ENCODE data around the gene SPECC1.

The SPECC1 gene

GRCh38 chr17:20279631-20280030 is 270.5 kb downstream of the SPECC1 start:
- ATAC-seq (replicated peaks): no peak
- Mint-ChIP-seq H3K27me3 (no peaks in the 10 kb centered on the region), H3K9me3 (no peaks in the 10 kb centered on the region), H3K36me3 (ENCODE audit: insufficient read depth) (peaks cover 6% of the 10 kb centered on the region), H3K27ac (no peak overlapping the region), H3K4me3 (no peak overlapping the region), H3K4me1 (ENCODE audit: low read depth in 2 of 2) (peaks cover 0 to 8% of the 10 kb centered on the region in 2 donors)
- DNase-seq: no peak

DNA sequence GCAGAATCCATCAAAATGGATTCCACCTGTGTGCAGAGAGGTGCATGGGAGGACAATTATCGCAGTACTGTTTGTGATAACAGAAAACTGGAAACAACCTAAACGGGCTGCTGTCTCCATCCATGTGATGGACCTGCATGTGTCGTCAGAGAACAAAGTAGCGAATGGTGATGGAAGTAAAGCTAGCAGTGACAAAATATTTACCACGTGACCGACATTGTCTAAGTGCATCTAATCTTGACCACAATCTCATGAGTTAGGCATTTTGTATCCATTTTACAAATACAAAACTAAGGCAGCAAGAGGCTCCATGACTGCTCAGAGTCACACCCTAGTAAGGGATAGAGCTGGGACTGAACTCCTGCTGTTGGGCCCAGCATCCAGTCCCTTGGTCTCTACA is 270.9 kb downstream of the SPECC1 start:
- H3K4me1 Mint-ChIP-seq (ENCODE audit: low read depth in 2 of 2): peaks cover 0 to 8% of the 10 kb centered on the region in 2 donors
- DNase-seq (no peak), ATAC-seq (replicated peaks) (no peak)
- peaks cover 6% of the 10 kb centered on the region for H3K36me3 Mint-ChIP-seq (ENCODE audit: insufficient read depth)
- no peaks in the 10 kb centered on the region for H3K9me3 Mint-ChIP-seq
- no peaks in the 10 kb centered on the region for H3K27me3 Mint-ChIP-seq
- H3K27ac Mint-ChIP-seq: no peak overlapping the region
- no peak overlapping the region for H3K4me3 Mint-ChIP-seq

- no peak overlapping the region for H3K4me3 Mint-ChIP-seq
- H3K36me3 Mint-ChIP-seq (ENCODE audit: insufficient read depth): peaks cover 6% of the 10 kb centered on the region
- DNase-seq (no peak), ATAC-seq (replicated peaks) (no peak)
- no peaks in the 10 kb centered on the region for H3K9me3 Mint-ChIP-seq
- no peaks in the 10 kb centered on the region for H3K27me3 Mint-ChIP-seq
- H3K27ac Mint-ChIP-seq: no peak overlapping the region
- H3K4me1 Mint-ChIP-seq (ENCODE audit: low read depth in 2 of 2): peaks cover 0 to 8% of the 10 kb centered on the region in 2 donors
Observed at GRCh38 chr17:20280851-20281250, 271.7 kb downstream of the SPECC1 start.

DNA sequence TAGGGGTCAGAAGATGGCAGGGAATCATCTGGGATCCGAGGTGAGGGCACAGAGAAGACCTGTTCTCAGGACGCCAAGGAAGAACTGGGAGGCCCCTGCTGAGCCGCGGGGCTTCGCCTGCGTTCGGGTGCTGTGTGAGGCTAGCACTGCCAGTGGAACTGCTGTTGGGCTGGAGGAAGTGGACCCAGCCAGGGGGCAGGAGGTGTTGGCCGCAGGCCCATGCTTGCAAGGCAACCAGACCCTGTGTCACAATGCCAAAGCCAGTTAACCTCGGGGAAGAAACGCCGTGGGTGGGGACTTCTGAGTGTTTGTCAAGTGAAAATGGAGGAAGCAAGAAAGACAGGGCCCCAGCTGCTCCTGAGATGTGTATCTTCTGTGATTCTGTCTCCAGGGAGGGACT is 272.7 kb downstream of the SPECC1 start:
- no peak overlapping the region for H3K27ac Mint-ChIP-seq
- H3K4me3 Mint-ChIP-seq: no peak overlapping the region
- DNase-seq: no peak
- no peaks in the 10 kb centered on the region for H3K27me3 Mint-ChIP-seq
- H3K36me3 Mint-ChIP-seq (ENCODE audit: insufficient read depth): peaks cover 6% of the 10 kb centered on the region
- H3K4me1 Mint-ChIP-seq (ENCODE audit: low read depth in 2 of 2): peaks cover 0 to 3% of the 10 kb centered on the region in 2 donors
- ATAC-seq (replicated peaks): no peak
- no peaks in the 10 kb centered on the region for H3K9me3 Mint-ChIP-seq

DNA sequence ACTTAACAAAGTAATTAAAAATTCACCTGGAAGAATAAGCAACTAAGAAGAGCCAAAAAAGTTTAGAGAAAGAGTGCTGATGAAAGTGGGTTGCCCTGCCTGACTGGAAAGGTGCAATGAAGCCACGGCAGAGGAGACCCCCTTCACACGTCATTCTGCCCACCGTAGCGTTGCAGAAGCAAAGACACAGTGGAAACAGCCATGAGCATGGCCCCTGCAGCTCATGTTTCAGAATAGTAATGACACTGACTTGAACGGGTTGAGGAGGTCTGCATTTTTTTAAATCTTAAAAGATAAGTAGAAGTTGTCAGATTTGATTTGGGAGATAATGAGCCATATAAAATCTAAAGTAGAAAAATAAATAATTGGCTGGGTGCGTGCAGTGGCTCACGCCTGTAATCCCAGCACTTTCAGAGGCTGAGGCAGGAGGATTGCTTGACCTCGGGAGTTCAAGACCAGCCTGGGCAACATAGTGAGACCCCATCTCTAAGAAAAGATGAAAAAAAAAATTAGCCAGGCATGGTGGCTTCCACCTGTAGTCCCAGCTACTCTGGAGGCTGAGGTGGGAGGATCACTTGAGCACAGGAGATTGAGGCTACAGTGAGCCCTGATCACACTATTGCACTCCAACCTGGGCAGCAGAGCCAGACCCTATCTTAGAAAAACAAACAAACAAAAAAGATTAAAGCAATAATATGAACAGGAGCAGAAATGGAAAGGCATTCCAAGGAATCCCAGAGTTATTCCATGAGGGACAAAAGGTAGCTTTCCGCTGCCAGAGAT is 273.6 kb downstream of the SPECC1 start:
- Mint-ChIP-seq H3K36me3 (ENCODE audit: insufficient read depth) (peaks cover 6% of the 10 kb centered on the region), H3K9me3 (no peaks in the 10 kb centered on the region), H3K27me3 (no peaks in the 10 kb centered on the region), H3K4me1 (ENCODE audit: low read depth in 2 of 2) (peaks cover 0 to 3% of the 10 kb centered on the region in 2 donors), H3K4me3 (no peak overlapping the region), H3K27ac (no peak overlapping the region)
- DNase-seq (no peak), ATAC-seq (replicated peaks) (no peak)

GRCh38 chr17:20284022-20284421 is 274.9 kb downstream of the SPECC1 start:
- H3K9me3 Mint-ChIP-seq: no peaks in the 10 kb centered on the region
- DNase-seq: no peak
- H3K27me3 Mint-ChIP-seq: no peaks in the 10 kb centered on the region
- no peak overlapping the region for H3K27ac Mint-ChIP-seq
- ATAC-seq (replicated peaks): no peak
- H3K36me3 Mint-ChIP-seq (ENCODE audit: insufficient read depth): peaks cover 6% of the 10 kb centered on the region
- H3K4me1 Mint-ChIP-seq (ENCODE audit: low read depth in 2 of 2): peaks cover 0 to 3% of the 10 kb centered on the region in 2 donors
- no peak overlapping the region for H3K4me3 Mint-ChIP-seq

DNA sequence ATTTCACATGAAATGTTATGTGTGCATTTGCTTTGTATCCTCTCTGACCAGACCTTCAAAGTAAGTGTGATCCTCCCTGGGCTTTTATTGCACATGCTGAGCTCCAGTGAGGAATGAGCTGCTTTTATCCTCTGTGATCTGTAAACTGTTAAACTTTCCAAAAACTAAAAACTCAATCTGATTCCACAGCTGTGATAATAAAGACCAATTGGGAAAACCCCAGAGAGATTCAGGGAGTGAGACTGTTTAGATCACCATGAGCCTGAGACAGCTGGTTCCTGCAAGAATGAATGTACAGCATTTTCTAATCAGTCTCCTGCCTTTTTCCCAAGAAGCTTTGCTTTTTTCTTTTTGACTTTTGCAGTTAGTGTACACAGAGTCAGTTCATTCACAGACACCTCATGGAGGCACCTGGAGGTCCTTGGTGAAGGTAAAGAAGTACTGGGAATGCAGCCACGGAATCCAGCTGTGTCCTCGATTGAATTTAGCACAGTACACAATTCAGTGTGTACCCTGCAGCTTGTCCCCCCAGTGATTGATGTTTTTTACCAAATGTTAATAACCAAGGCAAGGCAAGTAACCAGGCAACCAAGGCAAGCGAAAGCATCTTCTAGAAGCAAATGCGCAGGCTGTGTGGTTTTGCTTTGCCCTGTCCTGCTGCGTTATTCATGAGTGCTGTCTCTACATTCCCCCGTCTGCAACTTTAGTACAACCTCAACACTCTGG is 275.6 kb downstream of the SPECC1 start:
- ATAC-seq (replicated peaks) (no peak), DNase-seq (no peak)
- H3K4me3 Mint-ChIP-seq: no peak overlapping the region
- peaks cover 0 to under 1% of the 10 kb centered on the region in 2 donors for H3K4me1 Mint-ChIP-seq (ENCODE audit: low read depth in 2 of 2)
- no peak overlapping the region for H3K27ac Mint-ChIP-seq
- peaks cover 6% of the 10 kb centered on the region for H3K36me3 Mint-ChIP-seq (ENCODE audit: insufficient read depth)
- H3K9me3 Mint-ChIP-seq: no peaks in the 10 kb centered on the region
- no peaks in the 10 kb centered on the region for H3K27me3 Mint-ChIP-seq

DNA sequence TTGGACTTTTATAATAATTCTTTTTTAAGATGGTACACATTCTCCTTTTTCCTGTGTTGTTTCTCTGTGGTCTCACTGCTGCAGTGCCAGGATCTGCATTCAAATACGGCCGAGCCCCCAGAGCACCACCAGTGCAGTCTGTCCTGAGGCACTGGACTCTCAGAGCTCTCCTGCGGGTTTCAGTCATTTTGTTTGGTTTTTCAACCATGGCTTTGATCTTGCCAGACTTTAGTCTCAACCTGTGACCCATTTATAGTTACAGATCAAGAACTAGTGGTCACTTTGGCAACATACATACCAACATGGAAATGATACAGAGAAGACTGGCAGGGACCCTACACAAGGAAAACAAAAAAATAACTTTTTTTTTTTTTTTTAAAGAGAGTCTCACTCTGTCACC is 280.8 kb downstream of the SPECC1 start:
- Mint-ChIP-seq H3K27ac (no peak overlapping the region), H3K9me3 (no peaks in the 10 kb centered on the region), H3K36me3 (ENCODE audit: insufficient read depth) (no peaks in the 10 kb centered on the region), H3K4me1 (ENCODE audit: low read depth in 2 of 2) (no peaks in the 10 kb centered on the region), H3K27me3 (no peaks in the 10 kb centered on the region), H3K4me3 (no peak overlapping the region)
- DNase-seq (no peak), ATAC-seq (replicated peaks) (no peak)

GRCh38 chr17:20291853-20292252 is 282.7 kb downstream of the SPECC1 start:
- ATAC-seq (replicated peaks): no peak
- Mint-ChIP-seq H3K9me3 (no peaks in the 10 kb centered on the region), H3K27me3 (no peaks in the 10 kb centered on the region), H3K36me3 (ENCODE audit: insufficient read depth) (no peaks in the 10 kb centered on the region), H3K4me3 (no peak overlapping the region), H3K4me1 (ENCODE audit: low read depth in 2 of 2) (no peaks in the 10 kb centered on the region), H3K27ac (no peak overlapping the region)
- no peak for DNase-seq

DNA sequence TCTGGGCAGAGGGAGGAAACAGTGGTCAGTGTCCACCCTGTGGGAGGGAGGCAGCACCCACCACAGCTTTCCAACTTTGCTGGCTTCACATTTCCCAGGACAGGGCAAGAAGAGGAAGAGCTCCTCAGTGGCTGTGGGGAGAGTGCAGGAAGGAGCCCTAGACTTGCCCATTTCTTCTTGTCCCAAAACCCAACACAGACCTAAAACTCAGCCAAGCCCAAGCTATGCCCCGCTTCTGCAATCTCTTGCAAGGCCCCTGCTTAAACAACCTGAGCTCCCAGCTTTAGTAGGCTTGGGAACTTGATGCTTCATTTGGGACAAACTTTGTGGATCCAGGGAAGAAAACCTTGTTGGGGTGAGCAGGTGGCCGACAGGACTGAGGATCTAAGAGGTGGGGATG is 284.3 kb downstream of the SPECC1 start:
- Mint-ChIP-seq H3K4me3 (no peak overlapping the region), H3K9me3 (no peaks in the 10 kb centered on the region)
- no peak for ATAC-seq (replicated peaks)

DNA sequence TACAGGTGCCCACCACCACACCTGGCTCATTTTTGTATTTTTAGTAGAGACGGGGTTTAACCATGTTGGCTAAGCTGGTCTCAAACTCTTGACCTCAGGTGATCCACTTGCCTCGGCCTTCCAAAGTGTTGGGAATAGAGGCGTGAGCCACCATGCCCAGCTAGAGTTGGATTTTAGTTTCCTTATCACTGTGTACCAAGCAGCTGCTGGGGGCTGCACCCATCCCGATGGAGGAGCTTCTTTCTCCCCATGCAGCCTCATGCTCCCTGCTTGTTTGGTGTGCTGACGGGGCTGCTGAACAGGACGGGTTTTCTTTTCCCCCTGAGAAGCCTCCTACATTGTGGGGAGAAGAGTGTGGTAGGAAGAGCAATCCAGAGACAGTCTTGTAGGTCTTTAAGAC is 285.0 kb downstream of the SPECC1 start:
- Mint-ChIP-seq H3K4me1 (ENCODE audit: low read depth in 2 of 2) (no peaks in the 10 kb centered on the region), H3K27ac (no peak overlapping the region), H3K36me3 (ENCODE audit: insufficient read depth) (no peaks in the 10 kb centered on the region), H3K9me3 (no peaks in the 10 kb centered on the region), H3K4me3 (no peak overlapping the region), H3K27me3 (no peaks in the 10 kb centered on the region)
- ATAC-seq (replicated peaks): no peak
- no peak for DNase-seq

More for the DNA sequence above, 284.3 kb downstream of the SPECC1 start:
- no peak for DNase-seq
- no peaks in the 10 kb centered on the region for H3K27me3 Mint-ChIP-seq
- no peaks in the 10 kb centered on the region for H3K36me3 Mint-ChIP-seq (ENCODE audit: insufficient read depth)
- H3K4me1 Mint-ChIP-seq (ENCODE audit: low read depth in 2 of 2): no peaks in the 10 kb centered on the region
- no peak overlapping the region for H3K27ac Mint-ChIP-seq

- Mint-ChIP-seq H3K27ac (no peak overlapping the region), H3K4me3 (no peak overlapping the region), H3K9me3 (no peaks in the 10 kb centered on the region), H3K27me3 (peaks cover 0 to 5% of the 10 kb centered on the region in 2 donors), H3K36me3 (ENCODE audit: insufficient read depth) (peaks cover 3% of the 10 kb centered on the region), H3K4me1 (ENCODE audit: low read depth in 2 of 2) (no peaks in the 10 kb centered on the region)
- ATAC-seq (replicated peaks): no peak
- no peak for DNase-seq
Observed at GRCh38 chr17:20299013-20299412, 289.9 kb downstream of the SPECC1 start.

DNA sequence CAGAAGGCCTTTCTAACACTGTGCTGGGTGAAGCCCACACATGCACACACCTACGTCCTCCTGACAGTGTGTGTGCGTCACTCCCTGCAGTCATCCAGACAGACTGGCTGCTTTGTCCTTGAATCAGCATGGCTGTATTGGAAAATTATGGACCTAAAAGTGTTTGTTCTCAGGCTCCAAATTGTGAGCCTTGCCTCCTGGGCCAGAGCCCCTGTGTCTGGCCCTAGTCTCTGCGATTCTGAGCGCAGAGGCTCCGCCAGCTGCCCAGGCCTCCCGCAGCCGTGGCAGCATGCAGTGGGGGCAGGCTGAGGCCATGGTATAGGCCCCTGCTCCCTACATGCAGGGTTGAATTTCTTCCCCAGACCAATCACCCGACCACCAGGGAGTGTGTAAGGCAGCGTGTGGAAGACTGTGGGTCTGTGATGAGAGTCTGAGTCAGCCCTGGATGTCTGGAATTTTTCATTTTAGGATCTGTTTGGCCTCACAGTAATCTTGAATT is 291.3 kb downstream of the SPECC1 start:
- peak overlapping the region in 1 of 2 donors; percentile 73 for H3K27ac Mint-ChIP-seq
- H3K27me3 Mint-ChIP-seq: peaks cover 0 to 5% of the 10 kb centered on the region in 2 donors
- H3K36me3 Mint-ChIP-seq (ENCODE audit: insufficient read depth): peaks cover 3% of the 10 kb centered on the region
- ATAC-seq (replicated peaks) (no peak), DNase-seq (no peak)
- H3K4me3 Mint-ChIP-seq: no peak overlapping the region
- H3K4me1 Mint-ChIP-seq (ENCODE audit: low read depth in 2 of 2): no peaks in the 10 kb centered on the region
- peaks cover 0 to 3% of the 10 kb centered on the region in 2 donors for H3K9me3 Mint-ChIP-seq

Measured in effector memory CD8-positive, alpha-beta T cell (primary cell).